K562 (cell line): ENCODE data around the gene ZBTB18. TPM values are rescaled to one million over a fixed set of nuclear protein-coding genes. Genes with fewer than 3 reads are reported as not detected.

Source experiments
- ATAC-seq: fragments of 200-7000 bp; cut with Tn5 transposase; 3 replicates; pipeline ENCODE4 v1.9.1; 2020; ENCODE audit warnings: moderate library complexity
- BruUV-seq: library from RNA; stranded (reverse); fragments of 400-500 nt; replicated peaks from 2 replicates; lab custom pipeline; 2021; lab: Mats Ljungman, UMichigan
- CTCF ChIA-PET: fragments of 300-600 bp; formaldehyde crosslinking; extraction: SDS; loops from one replicate; lab custom pipeline; 2021; ENCODE audit warnings: low intra/inter-chr PET ratio; lab: Yijun Ruan, JAX
- POLR2A ChIA-PET: fragments of 300-600, 350-650 bp; sonication (Branson Sonifier 250); formaldehyde crosslinking; extraction: SDS; loops from one replicate; lab custom pipeline; 2021; ENCODE audit warnings: antibody characterized with exemption, inconsistent platforms; lab: Yijun Ruan, JAX
- DNase-seq, 4 experiments: peaks; one replicate each; pipeline versions ENCODE4 v3.0.0 to v3.0.0-alpha.2; 2011 to 2018; ENCODE audit warnings: low spot score in 3 of 4, mixed read lengths in 3 of 4; ENCODE audit errors: extremely low read depth in 1 of 4
- FAIRE-seq: peaks from 2 replicates; lab custom pipeline; 2011; peaks lifted over from hg19 to GRCh38; lab: Jason Lieb, UNC
- H2AFZ ChIP-seq: 2 replicates; pipeline ENCODE4 v1.6.0; 2011; ENCODE audit warnings: low read depth, low read length, control low read depth, inconsistent platforms
- H3K27ac ChIP-seq: fragments of 200-600 bp; 3 replicates; pipeline ENCODE4 v1.8.0; 2011; ENCODE audit warnings: low read depth, mild to moderate bottlenecking, control low read depth, inconsistent platforms, low read length, moderate library complexity, mixed read lengths; ENCODE audit errors: extremely low read depth
- H3K27me3 ChIP-seq, 2 experiments: fragments of 300-600 bp in 1 of 2; 2 replicates in 1 of 2; 3 replicates in 1 of 2; pipeline versions ENCODE4 v1.6.0 to v1.8.0; 2011; ENCODE audit warnings: inconsistent platforms in 2 of 2, low read length in 2 of 2, mild to moderate bottlenecking in 1 of 2, mixed read lengths in 1 of 2, moderate library complexity in 1 of 2; ENCODE audit not compliant: control insufficient read depth in 2 of 2, insufficient read depth in 2 of 2
- H3K36me3 ChIP-seq: fragments of 300-600 bp; 3 replicates; pipeline ENCODE4 v1.8.0; 2011; ENCODE audit warnings: mild to moderate bottlenecking, low read length, inconsistent platforms; ENCODE audit not compliant: control insufficient read depth, insufficient read depth
- H3K4me1 ChIP-seq, 2 experiments: fragments of 200-600 bp in 1 of 2; replicated peaks in 1 of 2; 2 replicates in 1 of 2; 3 replicates in 1 of 2; pipeline versions ENCODE4 v1.5.1 to v1.8.0; 2011; ENCODE audit warnings: inconsistent platforms in 2 of 2, low read length in 2 of 2, mild to moderate bottlenecking in 1 of 2, mixed read lengths in 1 of 2, moderate library complexity in 1 of 2; ENCODE audit not compliant: control insufficient read depth in 2 of 2, insufficient read depth in 2 of 2
- H3K4me2 ChIP-seq: 2 replicates; pipeline ENCODE4 v1.6.1; 2011; ENCODE audit warnings: low read length, control low read depth, inconsistent platforms, mixed read lengths; ENCODE audit not compliant: insufficient read depth
- H3K4me3 ChIP-seq: fragments of 200-600 bp; sonication (generic), shearing (Covaris generic); 2 replicates; pipeline ENCODE4 v1.5.1; 2016; ENCODE audit warnings: control low read depth, inconsistent platforms
- H3K79me2 ChIP-seq: fragments of 200-600 bp; 3 replicates; pipeline ENCODE4 v1.8.0; 2011; ENCODE audit warnings: low read length, inconsistent platforms; ENCODE audit not compliant: control insufficient read depth, insufficient read depth
- H3K9ac ChIP-seq, 2 experiments: 2 replicates each; pipeline versions ENCODE4 v1.6.0 to v1.6.1; 2011; ENCODE audit warnings: low read depth in 2 of 2, low read length in 2 of 2, control low read depth in 1 of 2, inconsistent platforms in 1 of 2, mild to moderate bottlenecking in 1 of 2, mixed read lengths in 1 of 2; ENCODE audit not compliant: insufficient read depth in 1 of 2
- H3K9me1 ChIP-seq: one replicate; pipeline ENCODE4 v1.6.0; 2011; ENCODE audit warnings: inconsistent platforms, mild to moderate bottlenecking, low read length, moderate library complexity; ENCODE audit not compliant: control insufficient read depth, insufficient read depth
- H3K9me3 ChIP-seq: replicated peaks from 2 replicates; pipeline ENCODE4 v1.5.1; 2011; ENCODE audit warnings: low read depth, low read length, inconsistent platforms; ENCODE audit not compliant: control insufficient read depth, insufficient read depth
- H4K20me1 ChIP-seq: replicated peaks from 2 replicates; pipeline ENCODE4 v1.6.1; 2011; ENCODE audit warnings: low read length, inconsistent platforms, mixed read lengths; ENCODE audit not compliant: control insufficient read depth, insufficient read depth
- FOXK2 ChIP-seq, 2 experiments: fragments of 450-650 bp; IDR thresholded peaks in 1 of 2; conservative IDR thresholded peaks in 1 of 2; 2 replicates each; pipeline ENCODE4 v1.6.1; 2016; ENCODE audit warnings: low read depth in 2 of 2, mild to moderate bottlenecking in 1 of 2
- LCOR ChIP-seq: sonication (generic); formaldehyde crosslinking; IDR thresholded peaks from 2 replicates; pipeline ENCODE4 v1.8.0; 2022; ENCODE audit warnings: mild to moderate bottlenecking, missing genetic modification reagents
- YY1 ChIP-seq, 3 experiments: IDR thresholded peaks; 2 replicates each; pipeline ENCODE4 v1.6.1; 2011; ENCODE audit warnings: low read length in 2 of 3, mild to moderate bottlenecking in 2 of 3, moderate library complexity in 2 of 3, borderline replicate concordance in 1 of 3, control low read depth in 1 of 3, low read depth in 1 of 3; ENCODE audit not compliant: insufficient read depth in 3 of 3, insufficient replicate concordance in 2 of 3, control insufficient read depth in 1 of 3, insufficient read length in 1 of 3; ENCODE audit errors: extremely low read depth in 1 of 3
- ZNF217 ChIP-seq: sonication (generic); formaldehyde crosslinking; IDR thresholded peaks from 2 replicates; pipeline ENCODE4 v1.8.0; 2022; ENCODE audit warnings: mild to moderate bottlenecking, missing genetic modification reagents
- ZNF253 ChIP-seq: fragments of 250-450 bp; sonication (Bioruptor Pico); conservative IDR thresholded peaks from 2 replicates; pipeline ENCODE4 v1.6.1; 2021; ENCODE audit warnings: mild to moderate bottlenecking
- ZNF347 ChIP-seq: fragments of 450-650 bp; formaldehyde crosslinking; IDR thresholded peaks from 2 replicates; pipeline ENCODE4 v1.4.0; 2020; ENCODE audit warnings: low read depth, mild to moderate bottlenecking, moderate library complexity
- ZNF707 ChIP-seq: fragments of 250-450 bp; sonication (Bioruptor Pico); conservative IDR thresholded peaks from 2 replicates; pipeline ENCODE4 v1.8.0; 2022; ENCODE audit warnings: inconsistent platforms, mild to moderate bottlenecking, moderate library complexity
- WGBS: fragments of 100-300 bp; shearing (Covaris generic); methylation state at CpG from one replicate; pipeline ENCODE4 v1.1.6; 2016; ENCODE audit warnings: low coverage, mixed read lengths; ENCODE audit not compliant: insufficient coverage; ENCODE audit errors: missing lambda C conversion rate; 5-methylcytosine and 5-hydroxymethylcytosine counted together
- in situ Hi-C: fragments of 300-500 bp; cut with MboI; formaldehyde crosslinking; loops from 4 replicates; pipeline ENCODE4 v1.15.0; 2018; ENCODE audit warnings: inconsistent platforms, mixed read lengths
- intact Hi-C: fragments of 100-400 bp; cut with micrococcal nuclease; formaldehyde crosslinking; loops from 2 replicates; pipeline ENCODE4 v1.14.2; 2022
- polyA plus RNA-seq, 8 experiments: library from polyadenylated mRNA; depleted of rRNA in 4 of 8; stranded (reverse) in 5 of 8; unstranded in 3 of 8; fragments of >200 nt; fragmentation: Nextera tagmentation in 2 of 8; fragmentation: Illumina TruSeq in 1 of 8; extraction: Ambion mirVana in 2 of 8; extraction: Trizol in 1 of 8; gene quantifications; 2 replicates each; pipeline versions ENCODE4 v1.2.1 to v1.2.3, GENCODE V29; 2011 to 2014; ENCODE audit warnings: inconsistent platforms in 1 of 8, missing spikeins in 1 of 8
- total RNA-seq, 7 experiments: library from RNA; depleted of rRNA in 6 of 7; stranded (reverse); fragments of >200 nt in 6 of 7; fragmentation: Illumina TruSeq in 2 of 7; extraction: Trizol in 2 of 7; gene quantifications; 2 replicates each; pipeline versions ENCODE4 v1.2.1 to v1.2.3, GENCODE V29; 2011 to 2021; ENCODE audit warnings: low replicate concordance in 1 of 7
- TF ChIP-seq, protein P1 (sequence below): fragments of 450-650 bp; IDR thresholded peaks from 2 replicates; pipeline ENCODE4 v1.6.1; 2016
- TF ChIP-seq, protein P2 (sequence below): fragments of 450-650 bp; IDR thresholded peaks from 2 replicates; pipeline ENCODE4 v1.6.1; 2016; ENCODE audit warnings: mild to moderate bottlenecking, moderate library complexity

ZBTB18 gene
- total and polyA plus RNA-seq, 9 of the 15 experiments (the other 6 are each of a cell fraction or from before 2014, with no cell fraction given), result 0.13 to 2.6 (median 1.6) TPM

DNA sequence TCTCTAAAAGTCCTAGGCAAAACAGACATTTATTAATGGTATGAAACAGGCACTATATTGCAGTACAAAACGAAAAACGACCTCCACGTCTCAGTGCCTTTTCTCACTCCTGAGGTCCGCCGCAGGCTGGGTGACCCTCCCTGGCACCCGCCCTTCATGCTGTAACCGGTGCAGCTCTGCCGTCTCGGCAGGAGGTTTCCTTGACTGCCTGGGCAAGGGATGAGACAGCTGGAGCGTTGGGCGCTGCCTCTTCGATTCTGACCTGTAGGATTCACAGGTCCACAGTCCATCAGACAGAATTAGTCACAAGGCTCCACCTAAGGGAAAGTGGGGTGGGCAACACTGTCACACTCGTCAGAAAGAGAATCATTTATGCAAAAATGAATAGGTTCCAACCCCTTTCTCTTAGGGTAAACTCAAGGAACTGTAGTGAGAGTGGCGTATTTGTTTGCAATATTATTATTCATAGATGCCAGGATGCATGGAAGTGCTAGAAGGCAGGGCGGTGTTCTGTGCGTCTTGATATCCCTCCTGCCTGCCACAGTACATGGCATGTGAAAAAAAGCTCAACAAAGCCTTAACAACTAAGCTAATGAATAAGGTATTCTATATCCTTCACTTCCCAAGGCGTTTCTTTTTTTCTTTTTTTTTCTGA is 23.5 kb upstream of the ZBTB18 start:
- H3K4me2 ChIP-seq, result no peak overlapping the region
- intact Hi-C loops (no loop called here), in situ Hi-C loops (no loop called here)
- DNase-seq (no peak), ATAC-seq (no peak), FAIRE-seq (no peak)
- H4K20me1 ChIP-seq, result no peaks in the 10 kb centered on the region
- no peaks in the 10 kb centered on the region for H3K9me1 ChIP-seq
- H3K79me2 ChIP-seq, result no peaks in the 10 kb centered on the region
- H3K9me3 ChIP-seq, result no peaks in the 10 kb centered on the region
- H3K27ac ChIP-seq, result no peak overlapping the region
- CTCF ChIA-PET, result no interaction called here
- no peak overlapping the region for H2AFZ ChIP-seq
- no TSS peak for BruUV-seq
- no peaks in the 10 kb centered on the region for H3K4me1 ChIP-seq
- H3K4me3 ChIP-seq, result no peak overlapping the region
- H3K27me3 ChIP-seq, result peaks cover 37 to 39% of the 10 kb centered on the region in 2 experiments
- 0% methylated on average over 16 of the region's 17 CpGs for WGBS
- POLR2A ChIA-PET, result no interaction called here
- H3K36me3 ChIP-seq, result no peaks in the 10 kb centered on the region
- H3K9ac ChIP-seq, result no peak overlapping the region
- TF ChIP-seq, protein P1, sequence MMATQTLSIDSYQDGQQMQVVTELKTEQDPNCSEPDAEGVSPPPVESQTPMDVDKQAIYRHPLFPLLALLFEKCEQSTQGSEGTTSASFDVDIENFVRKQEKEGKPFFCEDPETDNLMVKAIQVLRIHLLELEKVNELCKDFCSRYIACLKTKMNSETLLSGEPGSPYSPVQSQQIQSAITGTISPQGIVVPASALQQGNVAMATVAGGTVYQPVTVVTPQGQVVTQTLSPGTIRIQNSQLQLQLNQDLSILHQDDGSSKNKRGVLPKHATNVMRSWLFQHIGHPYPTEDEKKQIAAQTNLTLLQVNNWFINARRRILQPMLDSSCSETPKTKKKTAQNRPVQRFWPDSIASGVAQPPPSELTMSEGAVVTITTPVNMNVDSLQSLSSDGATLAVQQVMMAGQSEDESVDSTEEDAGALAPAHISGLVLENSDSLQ, result no peak
- TF ChIP-seq ZNF253 (no peak), ZNF707 (CRISPR knock-in tag) (no peak), FOXK2 (conservative IDR thresholded peaks at IDR 0.05 in 1 of 2, IDR thresholded peaks at IDR 0.05 in 1 of 2; ENCODE audit: low read depth in 2 of 2) (no peak), YY1 (IDR thresholded peaks at IDR 0.05; ENCODE audit: borderline replicate concordance in 1 of 3, control insufficient read depth in 1 of 3, extremely low read depth in 1 of 3, insufficient read depth in 3 of 3, insufficient read length in 1 of 3, insufficient replicate concordance in 2 of 3, low read depth in 1 of 3, low read length in 2 of 3) (no peak), LCOR (CRISPR knock-in tag) (no peak), ZNF347 (CRISPR knock-in tag) (no peak), ZNF217 (no peak)
- TF ChIP-seq, protein P2, sequence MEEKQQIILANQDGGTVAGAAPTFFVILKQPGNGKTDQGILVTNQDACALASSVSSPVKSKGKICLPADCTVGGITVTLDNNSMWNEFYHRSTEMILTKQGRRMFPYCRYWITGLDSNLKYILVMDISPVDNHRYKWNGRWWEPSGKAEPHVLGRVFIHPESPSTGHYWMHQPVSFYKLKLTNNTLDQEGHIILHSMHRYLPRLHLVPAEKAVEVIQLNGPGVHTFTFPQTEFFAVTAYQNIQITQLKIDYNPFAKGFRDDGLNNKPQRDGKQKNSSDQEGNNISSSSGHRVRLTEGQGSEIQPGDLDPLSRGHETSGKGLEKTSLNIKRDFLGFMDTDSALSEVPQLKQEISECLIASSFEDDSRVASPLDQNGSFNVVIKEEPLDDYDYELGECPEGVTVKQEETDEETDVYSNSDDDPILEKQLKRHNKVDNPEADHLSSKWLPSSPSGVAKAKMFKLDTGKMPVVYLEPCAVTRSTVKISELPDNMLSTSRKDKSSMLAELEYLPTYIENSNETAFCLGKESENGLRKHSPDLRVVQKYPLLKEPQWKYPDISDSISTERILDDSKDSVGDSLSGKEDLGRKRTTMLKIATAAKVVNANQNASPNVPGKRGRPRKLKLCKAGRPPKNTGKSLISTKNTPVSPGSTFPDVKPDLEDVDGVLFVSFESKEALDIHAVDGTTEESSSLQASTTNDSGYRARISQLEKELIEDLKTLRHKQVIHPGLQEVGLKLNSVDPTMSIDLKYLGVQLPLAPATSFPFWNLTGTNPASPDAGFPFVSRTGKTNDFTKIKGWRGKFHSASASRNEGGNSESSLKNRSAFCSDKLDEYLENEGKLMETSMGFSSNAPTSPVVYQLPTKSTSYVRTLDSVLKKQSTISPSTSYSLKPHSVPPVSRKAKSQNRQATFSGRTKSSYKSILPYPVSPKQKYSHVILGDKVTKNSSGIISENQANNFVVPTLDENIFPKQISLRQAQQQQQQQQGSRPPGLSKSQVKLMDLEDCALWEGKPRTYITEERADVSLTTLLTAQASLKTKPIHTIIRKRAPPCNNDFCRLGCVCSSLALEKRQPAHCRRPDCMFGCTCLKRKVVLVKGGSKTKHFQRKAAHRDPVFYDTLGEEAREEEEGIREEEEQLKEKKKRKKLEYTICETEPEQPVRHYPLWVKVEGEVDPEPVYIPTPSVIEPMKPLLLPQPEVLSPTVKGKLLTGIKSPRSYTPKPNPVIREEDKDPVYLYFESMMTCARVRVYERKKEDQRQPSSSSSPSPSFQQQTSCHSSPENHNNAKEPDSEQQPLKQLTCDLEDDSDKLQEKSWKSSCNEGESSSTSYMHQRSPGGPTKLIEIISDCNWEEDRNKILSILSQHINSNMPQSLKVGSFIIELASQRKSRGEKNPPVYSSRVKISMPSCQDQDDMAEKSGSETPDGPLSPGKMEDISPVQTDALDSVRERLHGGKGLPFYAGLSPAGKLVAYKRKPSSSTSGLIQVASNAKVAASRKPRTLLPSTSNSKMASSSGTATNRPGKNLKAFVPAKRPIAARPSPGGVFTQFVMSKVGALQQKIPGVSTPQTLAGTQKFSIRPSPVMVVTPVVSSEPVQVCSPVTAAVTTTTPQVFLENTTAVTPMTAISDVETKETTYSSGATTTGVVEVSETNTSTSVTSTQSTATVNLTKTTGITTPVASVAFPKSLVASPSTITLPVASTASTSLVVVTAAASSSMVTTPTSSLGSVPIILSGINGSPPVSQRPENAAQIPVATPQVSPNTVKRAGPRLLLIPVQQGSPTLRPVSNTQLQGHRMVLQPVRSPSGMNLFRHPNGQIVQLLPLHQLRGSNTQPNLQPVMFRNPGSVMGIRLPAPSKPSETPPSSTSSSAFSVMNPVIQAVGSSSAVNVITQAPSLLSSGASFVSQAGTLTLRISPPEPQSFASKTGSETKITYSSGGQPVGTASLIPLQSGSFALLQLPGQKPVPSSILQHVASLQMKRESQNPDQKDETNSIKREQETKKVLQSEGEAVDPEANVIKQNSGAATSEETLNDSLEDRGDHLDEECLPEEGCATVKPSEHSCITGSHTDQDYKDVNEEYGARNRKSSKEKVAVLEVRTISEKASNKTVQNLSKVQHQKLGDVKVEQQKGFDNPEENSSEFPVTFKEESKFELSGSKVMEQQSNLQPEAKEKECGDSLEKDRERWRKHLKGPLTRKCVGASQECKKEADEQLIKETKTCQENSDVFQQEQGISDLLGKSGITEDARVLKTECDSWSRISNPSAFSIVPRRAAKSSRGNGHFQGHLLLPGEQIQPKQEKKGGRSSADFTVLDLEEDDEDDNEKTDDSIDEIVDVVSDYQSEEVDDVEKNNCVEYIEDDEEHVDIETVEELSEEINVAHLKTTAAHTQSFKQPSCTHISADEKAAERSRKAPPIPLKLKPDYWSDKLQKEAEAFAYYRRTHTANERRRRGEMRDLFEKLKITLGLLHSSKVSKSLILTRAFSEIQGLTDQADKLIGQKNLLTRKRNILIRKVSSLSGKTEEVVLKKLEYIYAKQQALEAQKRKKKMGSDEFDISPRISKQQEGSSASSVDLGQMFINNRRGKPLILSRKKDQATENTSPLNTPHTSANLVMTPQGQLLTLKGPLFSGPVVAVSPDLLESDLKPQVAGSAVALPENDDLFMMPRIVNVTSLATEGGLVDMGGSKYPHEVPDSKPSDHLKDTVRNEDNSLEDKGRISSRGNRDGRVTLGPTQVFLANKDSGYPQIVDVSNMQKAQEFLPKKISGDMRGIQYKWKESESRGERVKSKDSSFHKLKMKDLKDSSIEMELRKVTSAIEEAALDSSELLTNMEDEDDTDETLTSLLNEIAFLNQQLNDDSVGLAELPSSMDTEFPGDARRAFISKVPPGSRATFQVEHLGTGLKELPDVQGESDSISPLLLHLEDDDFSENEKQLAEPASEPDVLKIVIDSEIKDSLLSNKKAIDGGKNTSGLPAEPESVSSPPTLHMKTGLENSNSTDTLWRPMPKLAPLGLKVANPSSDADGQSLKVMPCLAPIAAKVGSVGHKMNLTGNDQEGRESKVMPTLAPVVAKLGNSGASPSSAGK, result no peak
